Ascending aorta (tissue), 2 donors: ENCODE results near the gene FBXL13. TPM values are rescaled to one million over a fixed set of nuclear protein-coding genes. Genes with fewer than 3 reads are reported as not detected.
A peak's percentile ranks its signal among the peaks of the same experiment; 100 is the strongest.

Experiments
- DNase-seq, 2 donors: peaks; one replicate each; pipeline ENCODE4 v3.0.0-alpha.2; 2019; ENCODE audit warnings: low spot score in 2 of 2
- H3K27ac ChIP-seq, 2 donors: fragments of 200-600 bp; sonication (generic); one replicate each; pipeline ENCODE4 v1.5.1; 2016 to 2017; ENCODE audit warnings: mild to moderate bottlenecking in 1 of 2
- H3K27me3 ChIP-seq: fragments of 200-600 bp; sonication (generic); one replicate; pipeline ENCODE4 v1.5.1; 2017
- H3K36me3 ChIP-seq, 2 donors: fragments of 200-600 bp; sonication (generic); one replicate each; pipeline ENCODE4 v1.5.1; 2016
- H3K4me1 ChIP-seq, 2 donors: fragments of 200-600 bp; sonication (generic); one replicate each; pipeline ENCODE4 v1.5.1; 2016 to 2017; ENCODE audit warnings: mild to moderate bottlenecking in 1 of 2
- H3K4me3 ChIP-seq, 2 donors: fragments of 200-600 bp; sonication (generic); one replicate each; pipeline ENCODE4 v1.5.1; 2016 to 2017; ENCODE audit warnings: mild to moderate bottlenecking in 1 of 2
- H3K9me3 ChIP-seq, 2 donors: fragments of 200-600 bp; sonication (generic); one replicate each; pipeline ENCODE4 v1.5.1; 2016
- CTCF ChIP-seq, 3 experiments: fragments of 200-600 bp in 2 of 3; fragments of 450-650 bp in 1 of 3; sonication (generic) in 2 of 3; IDR thresholded peaks; one replicate each; pipeline ENCODE4 v1.5.1; 2016 to 2019; ENCODE audit warnings: antibody characterized with exemption in 3 of 3, mild to moderate bottlenecking in 1 of 3, moderate library complexity in 1 of 3
- intact Hi-C: fragments of 100-400 bp; cut with DNase I; formaldehyde crosslinking; loops from one replicate; pipeline ENCODE4 v1.15.1; 2023
- total RNA-seq: library from RNA; depleted of rRNA; stranded (reverse); fragments of >200 nt; gene quantifications from one replicate; pipeline ENCODE4 v1.1.0, GENCODE V29; 2016

Gene FBXL13
- total RNA-seq, 1 donor from 2014 or later, result 0.75 TPM

GRCh38 chr7:103077318-103077717 lies 2.7 kb upstream of the FBXL13 start:
- Histone ChIP-seq H3K27ac (no peak overlapping the region), H3K4me3 (no peak overlapping the region), H3K36me3 (no peaks in the 10 kb centered on the region), H3K27me3 (no peaks in the 10 kb centered on the region), H3K9me3 (no peaks in the 10 kb centered on the region), H3K4me1 (peaks cover 0 to 13% of the 10 kb centered on the region in 2 donors)
- DNase-seq, result no peak
- TF ChIP-seq CTCF (IDR thresholded peaks at IDR 0.05), result no peak
- intact Hi-C loops, result no loop called here

DNA sequence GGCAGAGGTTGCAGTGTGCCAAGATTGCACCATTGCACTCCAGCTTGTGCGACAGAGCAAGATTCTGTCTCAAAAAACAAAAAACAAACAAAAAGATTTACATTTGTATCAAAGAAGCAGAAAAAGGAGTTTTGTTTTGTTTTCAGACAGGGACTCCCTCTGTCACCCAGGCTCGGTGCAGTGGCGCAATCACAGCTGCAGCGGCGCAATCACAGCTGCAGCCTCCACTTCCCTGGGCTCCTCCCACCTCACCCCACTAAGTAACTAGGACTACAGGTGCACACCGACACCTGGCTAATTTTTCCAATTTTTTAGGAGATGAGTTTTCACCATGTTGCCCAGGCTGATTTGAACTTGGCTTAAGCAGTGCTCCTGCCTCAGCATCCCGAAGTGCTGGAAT lies 2.2 kb upstream of the FBXL13 start:
- Histone ChIP-seq H3K4me3 (no peak overlapping the region), H3K9me3 (no peaks in the 10 kb centered on the region), H3K36me3 (no peaks in the 10 kb centered on the region), H3K27me3 (no peaks in the 10 kb centered on the region), H3K27ac (no peak overlapping the region), H3K4me1 (peaks cover 0 to 13% of the 10 kb centered on the region in 2 donors)
- no peak for DNase-seq
- intact Hi-C loops, result no loop called here
- no peak for TF ChIP-seq CTCF (IDR thresholded peaks at IDR 0.05)

DNA sequence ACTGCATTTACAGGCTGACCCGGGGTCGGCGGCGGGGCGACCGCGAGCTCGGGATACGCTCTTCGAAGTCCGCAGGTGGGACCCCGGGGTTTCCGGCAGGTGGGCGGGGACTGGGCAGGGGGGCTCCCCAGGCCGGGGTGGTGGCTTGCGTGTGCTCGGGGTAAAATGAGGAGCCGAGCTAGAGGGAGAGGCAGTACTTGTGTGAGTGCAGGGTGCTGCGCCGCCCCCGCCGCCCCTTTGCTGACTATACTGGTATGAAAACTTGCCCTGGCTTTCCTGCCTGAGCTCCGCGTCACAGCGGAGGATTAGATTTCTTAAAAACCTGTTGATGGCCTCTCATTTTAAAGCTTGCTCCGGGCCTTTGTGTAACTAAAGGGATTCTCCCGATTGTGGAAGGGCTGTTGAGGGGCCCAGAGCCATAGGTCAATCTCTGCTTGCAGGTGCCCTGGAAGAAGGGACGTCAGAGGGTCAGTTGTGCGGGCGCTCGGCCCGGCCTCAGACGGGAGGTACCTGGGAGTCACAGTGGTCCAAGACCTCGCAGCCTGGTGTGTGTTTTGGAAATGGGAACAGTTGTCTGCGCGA lies 832 bp upstream of the FBXL13 start:
- DNase-seq, result peak; percentile 12 to 84
- H3K4me1 ChIP-seq, result peaks cover 0 to 13% of the 10 kb centered on the region in 2 donors
- intact Hi-C loops, result loop anchor here (2.0 kb wide), 1 partner anchor 85 kb away; no protein-coding TSS in a partner anchor
- no peaks in the 10 kb centered on the region for H3K9me3 ChIP-seq
- no peaks in the 10 kb centered on the region for H3K36me3 ChIP-seq
- H3K27ac ChIP-seq, result peak overlapping the region; percentile 93 to 97
- no peak for TF ChIP-seq CTCF (IDR thresholded peaks at IDR 0.05)
- no peaks in the 10 kb centered on the region for H3K27me3 ChIP-seq
- H3K4me3 ChIP-seq, result peak overlapping the region; percentile 81 to 92

GRCh38 chr7:103073989-103074518 lies 542 bp downstream of the FBXL13 start:
- no peaks in the 10 kb centered on the region for H3K27me3 ChIP-seq
- peaks cover 0 to 13% of the 10 kb centered on the region in 2 donors for H3K4me1 ChIP-seq
- H3K4me3 ChIP-seq, result peak overlapping the region; percentile 81 to 92
- DNase-seq, result no peak
- peak overlapping the region; percentile 93 to 97 for H3K27ac ChIP-seq
- no peak for TF ChIP-seq CTCF (IDR thresholded peaks at IDR 0.05)
- H3K9me3 ChIP-seq, result no peaks in the 10 kb centered on the region
- intact Hi-C loops, result loop anchor here (1.0 to 5.0 kb wide), 4 partner anchors 75 to 327 kb away; partner anchors contain the start of genes FAM185A and NAPEPLD
- H3K36me3 ChIP-seq, result no peaks in the 10 kb centered on the region

GRCh38 chr7:103071000-103071399 lies 3.6 kb downstream of the FBXL13 start:
- Histone ChIP-seq H3K27me3 (no peaks in the 10 kb centered on the region), H3K9me3 (no peaks in the 10 kb centered on the region), H3K4me3 (no peak overlapping the region), H3K36me3 (no peaks in the 10 kb centered on the region), H3K27ac (no peak overlapping the region), H3K4me1 (peaks cover 0 to 7% of the 10 kb centered on the region in 2 donors)
- intact Hi-C loops, result loop anchor here (5.0 kb wide), 2 partner anchors 179 to 324 kb away; partner anchors contain the start of gene FAM185A
- no peak for TF ChIP-seq CTCF (IDR thresholded peaks at IDR 0.05)
- DNase-seq, result no peak
